Stimulated activated naive CD8-positive, alpha-beta T cell treated with anti-CD3 and anti-CD28 coated beads, Interleukin-15, Interleukin-2, amounts not matched to agents 100 ng/mL and 50 ng/mL, for 24 hours (primary cell): ENCODE measurements around the gene ESYT2.
A peak's percentile ranks its signal among the peaks of the same experiment; 100 is the strongest.

Source experiments
- H3K27ac Mint-ChIP-seq: one replicate; pipeline ENCODE4 v1.8.0; 2021; ENCODE audit warnings: mild to moderate bottlenecking, mixed read lengths
- H3K27me3 Mint-ChIP-seq: one replicate; pipeline ENCODE4 v1.8.0; 2021; ENCODE audit warnings: mixed read lengths
- H3K36me3 Mint-ChIP-seq: one replicate; pipeline ENCODE4 v1.8.0; 2021; ENCODE audit warnings: low read depth, mixed read lengths
- H3K4me1 Mint-ChIP-seq: one replicate; pipeline ENCODE4 v1.8.0; 2021; ENCODE audit warnings: low read depth, mixed read lengths
- H3K4me3 Mint-ChIP-seq: one replicate; pipeline ENCODE4 v1.8.0; 2021; ENCODE audit warnings: mild to moderate bottlenecking, mixed read lengths
- H3K9me3 Mint-ChIP-seq: one replicate; pipeline ENCODE4 v1.8.0; 2021; ENCODE audit warnings: mixed read lengths

The ESYT2 gene

GRCh38 chr7:158808126-158808525 lies 21.2 kb downstream of the ESYT2 start:
- Mint-ChIP-seq H3K36me3 (peaks cover 56% of the 10 kb centered on the region), H3K9me3 (no peaks in the 10 kb centered on the region), H3K4me3 (no peak overlapping the region), H3K27me3 (no peaks in the 10 kb centered on the region), H3K4me1 (peaks cover 78% of the 10 kb centered on the region), H3K27ac (peak overlapping the region; percentile 3)

GRCh38 chr7:158805937-158806336 lies 23.4 kb downstream of the ESYT2 start:
- H3K27me3 Mint-ChIP-seq = no peaks in the 10 kb centered on the region
- H3K4me3 Mint-ChIP-seq = no peak overlapping the region
- H3K36me3 Mint-ChIP-seq = peaks cover 56% of the 10 kb centered on the region
- H3K4me1 Mint-ChIP-seq = peaks cover 76% of the 10 kb centered on the region
- no peak overlapping the region for H3K27ac Mint-ChIP-seq
- H3K9me3 Mint-ChIP-seq = no peaks in the 10 kb centered on the region

GRCh38 chr7:158805414-158805813 lies 23.9 kb downstream of the ESYT2 start:
- Mint-ChIP-seq H3K9me3 (no peaks in the 10 kb centered on the region), H3K36me3 (peaks cover 52% of the 10 kb centered on the region)

GRCh38 chr7:158804335-158804734 lies 25.0 kb downstream of the ESYT2 start:
- peaks cover 47% of the 10 kb centered on the region for H3K36me3 Mint-ChIP-seq
- peak overlapping the region; percentile 33 for H3K27ac Mint-ChIP-seq
- no peaks in the 10 kb centered on the region for H3K27me3 Mint-ChIP-seq
- H3K4me3 Mint-ChIP-seq = no peak overlapping the region
- H3K9me3 Mint-ChIP-seq = no peaks in the 10 kb centered on the region
- H3K4me1 Mint-ChIP-seq = peaks cover 65% of the 10 kb centered on the region

More at GRCh38 chr7:158805414-158805813, 23.9 kb downstream of the ESYT2 start:
- Mint-ChIP-seq H3K27me3 (no peaks in the 10 kb centered on the region), H3K4me1 (peaks cover 71% of the 10 kb centered on the region), H3K27ac (peak overlapping the region; percentile 29), H3K4me3 (no peak overlapping the region)

GRCh38 chr7:158803367-158803969 lies 25.8 kb downstream of the ESYT2 start:
- H3K27ac Mint-ChIP-seq = peak overlapping the region; percentile 74
- H3K4me3 Mint-ChIP-seq = peak overlapping the region; percentile 32

GRCh38 chr7:158802535-158803366 lies 26.6 kb downstream of the ESYT2 start:
- H3K4me1 Mint-ChIP-seq = peaks cover 59% of the 10 kb centered on the region
- H3K27me3 Mint-ChIP-seq = no peaks in the 10 kb centered on the region
- H3K27ac Mint-ChIP-seq = peak overlapping the region; percentile 74
- no peaks in the 10 kb centered on the region for H3K9me3 Mint-ChIP-seq
- peak overlapping the region; percentile 32 for H3K4me3 Mint-ChIP-seq
- H3K36me3 Mint-ChIP-seq = peaks cover 43% of the 10 kb centered on the region

More at GRCh38 chr7:158803367-158803969, 25.8 kb downstream of the ESYT2 start:
- Mint-ChIP-seq H3K27me3 (no peaks in the 10 kb centered on the region), H3K9me3 (no peaks in the 10 kb centered on the region), H3K4me1 (peaks cover 67% of the 10 kb centered on the region), H3K36me3 (peaks cover 47% of the 10 kb centered on the region)

- H3K4me3 Mint-ChIP-seq = no peak overlapping the region
- peak overlapping the region; percentile 65 for H3K27ac Mint-ChIP-seq
- H3K9me3 Mint-ChIP-seq = no peaks in the 10 kb centered on the region
- peaks cover 37% of the 10 kb centered on the region for H3K4me1 Mint-ChIP-seq
- no peaks in the 10 kb centered on the region for H3K27me3 Mint-ChIP-seq
- peaks cover 35% of the 10 kb centered on the region for H3K36me3 Mint-ChIP-seq
These were observed 30.6 kb downstream of the ESYT2 start for GRCh38 chr7:158798741-158799140.

- Mint-ChIP-seq H3K27ac (no peak overlapping the region), H3K36me3 (peaks cover 55% of the 10 kb centered on the region), H3K4me3 (no peak overlapping the region), H3K4me1 (peaks cover 18% of the 10 kb centered on the region), H3K27me3 (no peaks in the 10 kb centered on the region), H3K9me3 (no peaks in the 10 kb centered on the region)
These were observed 32.6 kb downstream of the ESYT2 start for GRCh38 chr7:158796667-158797066.

- no peak overlapping the region for H3K4me3 Mint-ChIP-seq
- no peaks in the 10 kb centered on the region for H3K9me3 Mint-ChIP-seq
- H3K27me3 Mint-ChIP-seq = no peaks in the 10 kb centered on the region
- H3K4me1 Mint-ChIP-seq = peaks cover 13% of the 10 kb centered on the region
- H3K36me3 Mint-ChIP-seq = peaks cover 62% of the 10 kb centered on the region
- H3K27ac Mint-ChIP-seq = no peak overlapping the region
These were observed 34.0 kb downstream of the ESYT2 start for GRCh38 chr7:158795272-158795671.

- Mint-ChIP-seq H3K9me3 (no peaks in the 10 kb centered on the region), H3K4me3 (no peak overlapping the region), H3K27me3 (no peaks in the 10 kb centered on the region), H3K36me3 (peaks cover 62% of the 10 kb centered on the region), H3K27ac (no peak overlapping the region), H3K4me1 (no peaks in the 10 kb centered on the region)
These were observed 38.2 kb downstream of the ESYT2 start for GRCh38 chr7:158791107-158791506.

- H3K27ac Mint-ChIP-seq = no peak overlapping the region
- H3K36me3 Mint-ChIP-seq = peaks cover 61% of the 10 kb centered on the region
- no peaks in the 10 kb centered on the region for H3K4me1 Mint-ChIP-seq
These were observed 39.5 kb downstream of the ESYT2 start for GRCh38 chr7:158789842-158790241.

GRCh38 chr7:158786898-158787297 lies 42.4 kb downstream of the ESYT2 start:
- Mint-ChIP-seq H3K36me3 (peaks cover 39% of the 10 kb centered on the region), H3K4me1 (no peaks in the 10 kb centered on the region), H3K27me3 (no peaks in the 10 kb centered on the region), H3K27ac (peak overlapping the region; percentile 12), H3K9me3 (no peaks in the 10 kb centered on the region), H3K4me3 (no peak overlapping the region)

More at GRCh38 chr7:158789842-158790241, 39.5 kb downstream of the ESYT2 start:
- H3K4me3 Mint-ChIP-seq = no peak overlapping the region
- no peaks in the 10 kb centered on the region for H3K27me3 Mint-ChIP-seq
- no peaks in the 10 kb centered on the region for H3K9me3 Mint-ChIP-seq

- peaks cover 20% of the 10 kb centered on the region for H3K36me3 Mint-ChIP-seq
- H3K27ac Mint-ChIP-seq = no peak overlapping the region
- no peak overlapping the region for H3K4me3 Mint-ChIP-seq
- no peaks in the 10 kb centered on the region for H3K27me3 Mint-ChIP-seq
- H3K9me3 Mint-ChIP-seq = no peaks in the 10 kb centered on the region
- no peaks in the 10 kb centered on the region for H3K4me1 Mint-ChIP-seq
These were observed 45.0 kb downstream of the ESYT2 start for GRCh38 chr7:158784270-158784669.

- Mint-ChIP-seq H3K4me3 (no peak overlapping the region), H3K36me3 (peaks cover 18% of the 10 kb centered on the region), H3K9me3 (no peaks in the 10 kb centered on the region), H3K4me1 (no peaks in the 10 kb centered on the region), H3K27ac (no peak overlapping the region), H3K27me3 (no peaks in the 10 kb centered on the region)
These were observed 45.7 kb downstream of the ESYT2 start for GRCh38 chr7:158783595-158783994.

GRCh38 chr7:158782761-158783401 lies 46.4 kb downstream of the ESYT2 start:
- Mint-ChIP-seq H3K27ac (no peak overlapping the region), H3K36me3 (peaks cover 18% of the 10 kb centered on the region), H3K27me3 (no peaks in the 10 kb centered on the region), H3K4me3 (no peak overlapping the region), H3K4me1 (peaks cover 3% of the 10 kb centered on the region), H3K9me3 (no peaks in the 10 kb centered on the region)
